Bronchial epithelial cell (primary cell): Measurements from ENCODE around the gene MRPL28. TPM values are rescaled to one million over a fixed set of nuclear protein-coding genes. Genes with fewer than 3 reads are reported as not detected.
"Not testable (repeated sequence)": the region's sequence is repeated elsewhere in the genome, so short reads cannot be mapped to it uniquely, and the experiment has no call there.

ENCODE experiments used
- DNase-seq: peaks from one replicate; pipeline ENCODE4 v3.0.0-alpha.2; 2010; ENCODE audit warnings: low read depth
- FAIRE-seq: peaks from 2 replicates; lab custom pipeline; 2011; peaks lifted over from hg19 to GRCh38; lab: Jason Lieb, UNC
- H3K27me3 ChIP-seq: 2 replicates; pipeline ENCODE4 v1.5.1; 2011; ENCODE audit warnings: low read length; ENCODE audit not compliant: control insufficient read depth, insufficient read depth
- H3K36me3 ChIP-seq: 2 replicates; pipeline ENCODE4 v1.5.1; 2011; ENCODE audit warnings: low read length; ENCODE audit not compliant: control insufficient read depth, insufficient read depth
- H3K4me3 ChIP-seq: 2 replicates; pipeline ENCODE4 v1.5.1; 2011; ENCODE audit warnings: mild to moderate bottlenecking, low read depth, low read length, control low read depth
- CTCF ChIP-seq: IDR thresholded peaks from 2 replicates; pipeline ENCODE4 v1.5.1; 2011; ENCODE audit warnings: mild to moderate bottlenecking, moderate library complexity, low read length, control low read depth, inconsistent platforms; ENCODE audit not compliant: insufficient read depth, severe bottlenecking
- total RNA-seq: library from RNA; depleted of rRNA; stranded (reverse); fragments of >200 nt; gene quantifications from 2 replicates; pipeline ENCODE4 v1.2.1, GENCODE V29; 2014

MRPL28 gene
- total RNA-seq, 1 donor from 2014 or later: 113 TPM

DNA sequence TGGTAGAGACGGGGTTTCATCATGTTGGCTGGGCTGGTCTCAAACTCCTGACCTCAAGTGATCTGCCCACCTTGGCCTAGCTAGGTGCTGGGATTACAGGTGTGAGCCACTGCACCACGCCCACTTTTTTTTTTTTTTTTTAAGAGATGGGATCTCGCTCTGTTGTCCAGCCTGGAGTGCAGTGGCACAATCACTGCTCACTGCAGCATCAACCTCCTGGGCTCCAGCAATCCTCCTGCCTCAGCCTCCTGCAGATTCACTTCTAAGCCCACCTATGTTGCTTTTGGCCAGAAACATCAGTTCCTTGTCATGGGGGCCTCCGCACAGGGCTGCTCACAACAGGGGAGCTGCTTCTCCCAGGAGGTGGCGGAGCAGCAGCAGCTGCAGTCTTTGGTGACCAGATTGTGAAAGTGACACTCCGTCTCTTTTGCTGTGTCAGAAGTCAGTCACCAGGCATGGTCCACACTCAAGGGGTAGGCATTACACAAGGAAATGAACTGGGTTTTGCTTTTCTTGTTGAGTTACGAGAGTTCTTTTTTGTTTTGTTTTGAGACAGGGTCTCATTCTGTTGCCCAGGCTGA lies 22.2 kb upstream of the MRPL28 start:
- DNase-seq: no peak
- no peaks in the 10 kb centered on the region for H3K27me3 ChIP-seq
- no peak overlapping the region for H3K4me3 ChIP-seq
- FAIRE-seq: peak; percentile 13
- H3K36me3 ChIP-seq: no peaks in the 10 kb centered on the region
- no peak for TF ChIP-seq CTCF

DNA sequence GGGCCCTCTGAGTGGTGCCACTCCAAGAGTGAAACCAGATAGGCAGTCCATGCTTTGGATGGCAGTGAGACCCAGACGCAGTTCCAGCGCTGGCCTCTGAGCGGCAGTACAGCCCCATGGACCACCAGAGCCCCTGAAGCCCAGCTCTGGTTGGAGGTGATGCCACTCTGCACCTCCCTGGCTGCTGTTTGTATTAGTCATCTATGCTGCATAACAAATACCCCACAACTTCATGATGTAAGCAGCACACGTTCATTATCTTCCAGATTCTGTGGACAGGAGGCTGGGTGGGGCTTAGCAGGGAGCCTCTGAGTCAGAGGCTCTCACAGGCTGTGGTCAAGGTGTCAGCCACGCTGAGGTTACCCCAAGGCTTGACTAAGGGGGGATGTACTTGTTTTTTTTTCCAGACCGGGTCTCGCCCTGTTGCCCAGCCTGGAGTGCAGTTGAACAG lies 21.6 kb upstream of the MRPL28 start:
- FAIRE-seq (no peak), DNase-seq (peak; percentile 55)
- TF ChIP-seq CTCF: peak; percentile 69
- Histone ChIP-seq H3K36me3 (no peaks in the 10 kb centered on the region), H3K27me3 (no peaks in the 10 kb centered on the region), H3K4me3 (no peak overlapping the region)

- TF ChIP-seq CTCF: no peak
- Histone ChIP-seq H3K27me3 (no peaks in the 10 kb centered on the region), H3K36me3 (no peaks in the 10 kb centered on the region), H3K4me3 (no peak overlapping the region)
- DNase-seq (no peak), FAIRE-seq (no peak)
These were observed 19.0 kb upstream of the MRPL28 start for GRCh38 chr16:389352-389751.

DNA sequence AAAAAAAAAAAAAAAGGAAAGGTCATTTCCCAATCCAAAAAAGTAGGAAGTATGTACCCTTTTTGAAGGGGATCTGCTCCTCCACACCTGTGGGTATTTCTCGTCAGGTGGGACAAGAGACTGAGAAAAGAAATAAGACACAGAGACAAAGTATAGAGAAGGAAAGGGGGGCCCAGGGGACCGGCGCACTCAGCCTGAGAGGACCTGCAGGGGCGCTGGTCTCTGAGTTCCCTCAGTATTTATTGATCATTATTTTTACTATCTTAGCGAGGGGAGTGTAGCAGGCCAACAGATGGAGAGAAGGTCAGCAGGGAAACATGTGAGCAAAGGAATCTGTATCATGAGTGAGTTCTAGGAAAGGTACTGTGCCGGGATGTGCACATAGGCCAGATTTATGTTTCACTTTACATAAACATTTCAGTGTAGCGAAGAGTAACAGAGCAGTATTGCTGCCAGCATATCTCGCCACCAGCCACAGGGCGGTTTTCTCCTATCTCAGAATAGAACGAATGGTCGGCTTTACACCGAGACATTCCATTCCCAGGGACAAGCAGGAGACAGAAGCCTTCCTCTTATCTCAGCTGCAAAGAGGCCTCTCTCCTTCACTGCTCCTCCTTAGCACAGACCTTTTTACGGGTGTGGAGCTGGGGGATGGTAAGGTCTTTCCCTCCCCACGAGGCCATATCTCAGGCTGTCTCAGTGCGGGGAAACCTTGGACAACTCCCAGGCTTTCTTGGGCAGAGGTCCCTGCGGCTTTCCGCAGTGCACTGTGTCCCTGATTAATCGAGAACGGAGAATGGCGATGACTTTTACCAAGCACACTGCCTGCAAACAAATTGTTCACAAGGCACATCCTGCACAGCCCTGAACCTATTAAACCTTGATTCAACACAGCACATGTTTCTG lies 17.7 kb upstream of the MRPL28 start:
- DNase-seq, H3K27me3 ChIP-seq, H3K4me3 ChIP-seq, FAIRE-seq, H3K36me3 ChIP-seq: not testable (repeated sequence)

DNA sequence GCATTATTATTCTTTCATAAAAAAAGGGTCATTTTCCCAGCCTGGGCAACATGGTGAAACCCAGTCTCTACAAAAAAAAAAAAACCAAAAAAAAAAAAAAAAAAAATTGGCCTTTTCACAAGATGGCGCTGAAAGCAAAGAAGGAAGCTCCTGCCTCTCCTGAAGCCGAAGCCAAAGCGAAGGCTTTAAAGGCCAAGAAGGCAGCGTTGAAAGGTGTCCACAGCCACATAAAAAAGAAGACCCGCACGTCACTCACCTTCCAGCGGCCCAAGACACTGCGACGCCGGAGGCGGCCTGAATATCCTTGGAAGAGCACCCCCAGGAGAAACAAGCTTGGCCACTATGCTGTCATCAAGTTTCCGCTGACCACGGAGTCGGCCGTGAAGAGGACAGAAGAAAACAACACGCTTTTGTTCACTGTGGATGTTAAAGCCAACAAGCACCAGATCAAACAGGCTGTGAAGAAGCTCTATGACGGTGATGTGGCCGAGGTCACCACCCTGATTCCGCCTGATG lies 16.4 kb upstream of the MRPL28 start:
- DNase-seq (no peak), FAIRE-seq (no peak)
- Histone ChIP-seq H3K36me3 (no peaks in the 10 kb centered on the region), H3K27me3 (no peaks in the 10 kb centered on the region), H3K4me3 (no peak overlapping the region)
- no peak for TF ChIP-seq CTCF
